Articular chondrocyte of knee joint (primary cell): ENCODE results near the gene ADGRF4. TPM values are rescaled to one million over a fixed set of nuclear protein-coding genes. Genes with fewer than 3 reads are reported as not detected.

Source experiments
- total RNA-seq: library from RNA; depleted of rRNA; stranded (reverse); fragments of >200 nt; gene quantifications from 2 replicates; pipeline ENCODE4 v1.2.3, GENCODE V29; 2012

Gene ADGRF4
- total RNA-seq = under 0.01 TPM in 1 of 2 replicates, not detected in the other

GRCh38 chr6:47698342-47698787 lies at the start of gene ADGRF4:
Gene ADGRF4 (plus strand): TSS chr6:47698580. CDS start chr6:47707246, 8,666 bp downstream.

Other genes starting within 250 kb of the ADGRF4 start
- 28.0 and 32.0 TPM in 2 replicates for gene CD2AP, start 220.8 kb upstream of the ADGRF4 start, total RNA-seq
- not detected in 2 replicates for gene OPN5, start 83.5 kb downstream of the ADGRF4 start, total RNA-seq